Measurements from ENCODE around the gene HLA-DOA.

The HLA-DOA gene

DNA sequence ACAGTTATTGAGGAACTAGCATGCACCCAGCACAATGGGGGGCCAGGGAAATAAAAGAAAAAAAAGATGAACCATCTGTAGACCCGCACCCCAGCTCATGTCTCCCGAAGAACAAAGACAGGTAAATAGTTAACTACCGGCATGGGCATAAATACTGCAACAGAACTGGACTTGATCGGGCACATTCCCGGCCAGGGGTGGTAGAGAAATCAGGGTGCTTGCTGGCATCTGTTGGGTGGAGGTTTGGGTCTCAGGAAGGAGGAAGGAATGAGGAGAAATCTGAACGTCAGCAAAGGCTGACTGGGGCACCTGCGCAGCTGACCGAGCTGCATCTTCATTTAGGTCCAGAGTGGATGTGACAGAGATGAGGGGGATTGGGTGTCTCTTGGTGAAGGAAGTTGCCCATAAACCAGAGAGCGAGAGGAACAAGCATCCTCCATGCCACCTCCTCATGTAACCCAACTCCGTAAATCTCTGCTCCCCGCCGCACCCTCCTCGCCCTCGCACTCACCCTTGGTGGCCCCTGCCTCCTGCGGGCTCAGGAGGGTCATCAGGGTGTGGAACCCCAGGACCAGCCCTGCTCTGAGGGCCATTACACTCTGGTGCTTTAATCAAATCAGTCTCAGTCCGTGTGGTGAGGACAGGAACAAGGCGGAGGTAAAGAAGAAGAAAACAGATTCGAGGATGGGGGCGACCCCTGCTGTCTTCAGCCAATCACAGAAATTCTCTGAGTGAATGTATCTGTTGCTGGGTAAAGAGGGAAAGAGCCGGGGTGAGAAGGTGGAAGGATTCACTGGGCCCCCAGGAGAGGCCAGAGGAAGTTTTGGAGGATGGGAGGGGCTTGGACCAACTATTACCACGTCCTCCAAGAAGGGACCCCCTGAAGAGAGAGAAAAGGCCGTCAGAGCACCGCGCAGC, at the start of gene HLA-DOA:
Gene HLA-DOA (minus strand): TSS at position 648 of the 918 bp plus-strand sequence.
- no peak for FAIRE-seq
- DNase-seq (ENCODE audit: insufficient read length, low spot score) = peak; percentile 57
- TF ChIP-seq, protein P1, sequence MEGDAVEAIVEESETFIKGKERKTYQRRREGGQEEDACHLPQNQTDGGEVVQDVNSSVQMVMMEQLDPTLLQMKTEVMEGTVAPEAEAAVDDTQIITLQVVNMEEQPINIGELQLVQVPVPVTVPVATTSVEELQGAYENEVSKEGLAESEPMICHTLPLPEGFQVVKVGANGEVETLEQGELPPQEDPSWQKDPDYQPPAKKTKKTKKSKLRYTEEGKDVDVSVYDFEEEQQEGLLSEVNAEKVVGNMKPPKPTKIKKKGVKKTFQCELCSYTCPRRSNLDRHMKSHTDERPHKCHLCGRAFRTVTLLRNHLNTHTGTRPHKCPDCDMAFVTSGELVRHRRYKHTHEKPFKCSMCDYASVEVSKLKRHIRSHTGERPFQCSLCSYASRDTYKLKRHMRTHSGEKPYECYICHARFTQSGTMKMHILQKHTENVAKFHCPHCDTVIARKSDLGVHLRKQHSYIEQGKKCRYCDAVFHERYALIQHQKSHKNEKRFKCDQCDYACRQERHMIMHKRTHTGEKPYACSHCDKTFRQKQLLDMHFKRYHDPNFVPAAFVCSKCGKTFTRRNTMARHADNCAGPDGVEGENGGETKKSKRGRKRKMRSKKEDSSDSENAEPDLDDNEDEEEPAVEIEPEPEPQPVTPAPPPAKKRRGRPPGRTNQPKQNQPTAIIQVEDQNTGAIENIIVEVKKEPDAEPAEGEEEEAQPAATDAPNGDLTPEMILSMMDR (IDR thresholded peaks at IDR 0.05; ENCODE audit: insufficient read depth, missing control alignments) = no peak

GRCh38 chr6:33057222-33058150, 48.1 kb upstream of the HLA-DOA start:
- FAIRE-seq = no peak
- TF ChIP-seq, protein P1 (IDR thresholded peaks at IDR 0.05; ENCODE audit: insufficient read depth, missing control alignments) = no peak
- DNase-seq (ENCODE audit: insufficient read length, low spot score) = no peak

- TF ChIP-seq, protein P1 (IDR thresholded peaks at IDR 0.05; ENCODE audit: insufficient read depth, missing control alignments) = no peak
- no peak for FAIRE-seq
- no peak for DNase-seq (ENCODE audit: insufficient read length, low spot score)
These were observed 43.8 kb upstream of the HLA-DOA start for GRCh38 chr6:33053230-33053629.

DNA sequence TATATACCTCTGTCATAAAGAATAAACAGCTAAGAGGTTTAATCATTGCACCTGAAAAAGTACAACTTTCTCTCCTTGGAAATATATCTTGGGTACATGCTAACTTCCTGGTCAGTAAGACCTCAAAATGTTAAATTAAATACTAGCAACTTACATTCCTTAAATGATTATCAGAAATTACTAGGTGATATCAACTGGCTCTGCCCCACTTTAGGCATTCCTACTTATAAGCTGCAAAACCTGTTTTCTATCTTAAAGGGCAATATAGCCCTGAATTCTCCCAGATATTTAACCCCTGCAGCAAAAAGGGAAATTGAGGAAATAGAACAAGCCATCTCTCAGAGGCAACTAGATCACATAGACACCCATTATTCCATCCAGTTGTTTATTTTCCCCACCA, 43.2 kb upstream of the HLA-DOA start:
- TF ChIP-seq, protein P1 (IDR thresholded peaks at IDR 0.05; ENCODE audit: insufficient read depth, missing control alignments) = no peak
- FAIRE-seq = no peak

GRCh38 chr6:33050014-33050810, 40.8 kb upstream of the HLA-DOA start:
- TF ChIP-seq, protein P1 (IDR thresholded peaks at IDR 0.05; ENCODE audit: insufficient read depth, missing control alignments) = no peak
- DNase-seq (ENCODE audit: insufficient read length, low spot score) (no peak), FAIRE-seq (no peak)

More for the DNA sequence above, 43.2 kb upstream of the HLA-DOA start:
- no peak for DNase-seq (ENCODE audit: insufficient read length, low spot score)

GRCh38 chr6:33049323-33050013, 40.1 kb upstream of the HLA-DOA start:
- FAIRE-seq (no peak), DNase-seq (ENCODE audit: insufficient read length, low spot score) (no peak)
- TF ChIP-seq, protein P1 (IDR thresholded peaks at IDR 0.05; ENCODE audit: insufficient read depth, missing control alignments) = no peak

All from D721Med (cell line).